ENCODE results near the gene WDR88. TPM values are rescaled to one million over a fixed set of nuclear protein-coding genes. Genes with fewer than 3 reads are reported as not detected.

WDR88 gene
- polyA plus RNA-seq, 1 donor from 2014 or later = 0.35 TPM

DNA sequence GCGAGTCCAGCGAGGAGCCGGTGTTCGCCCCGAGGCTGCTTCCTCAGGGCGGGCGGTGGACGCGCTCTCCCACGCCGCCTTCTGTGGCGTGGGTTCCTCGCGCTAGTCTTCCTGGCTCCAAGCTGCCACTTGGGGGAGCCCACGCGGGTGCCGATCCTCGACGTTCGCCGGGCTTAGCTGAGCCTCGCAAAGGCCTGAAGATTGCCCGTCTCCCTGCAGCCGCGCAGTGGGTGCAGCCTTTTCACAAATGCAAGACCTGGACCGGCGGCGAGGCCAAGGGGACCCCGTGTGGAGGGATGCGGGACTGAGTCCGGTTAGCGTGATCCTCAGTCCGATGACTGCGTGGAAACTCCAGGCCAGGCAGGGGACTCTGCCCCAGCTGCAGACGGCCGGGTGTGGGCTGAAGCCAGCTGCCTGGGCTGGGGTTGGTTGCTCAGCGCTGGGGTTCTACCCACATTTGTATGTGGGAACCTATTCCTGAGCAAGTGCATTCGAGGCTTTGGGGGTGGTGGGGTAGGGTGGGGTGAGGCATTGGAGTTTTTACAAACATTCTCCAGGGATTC lies 45.6 kb downstream of the WDR88 start:
- Histone ChIP-seq H4K20me1 (ENCODE audit: insufficient read depth) (no peaks in the 10 kb centered on the region), H3K36me3 (ENCODE audit: insufficient read depth, low read length) (no peaks in the 10 kb centered on the region), H3K4me2 (ENCODE audit: low read length) (peak overlapping the region; percentile 62), H3F3A (ENCODE audit: insufficient read depth, low read length, poor library complexity, severe bottlenecking) (no peaks in the 10 kb centered on the region), H3K79me2 (replicated peaks; ENCODE audit: insufficient read depth, low read length) (no peaks in the 10 kb centered on the region), H3K9ac (ENCODE audit: low read length) (peak overlapping the region; percentile 84), H3K4me3 (ENCODE audit: low read length) (peak overlapping the region; percentile 98), H3K27ac (ENCODE audit: low read length) (peak overlapping the region; percentile 86), H2AFZ (ENCODE audit: low read depth, low read length) (peak overlapping the region; percentile 42), H3K9me2 (ENCODE audit: insufficient read depth, low read length) (no peaks in the 10 kb centered on the region), H3K27me3 (ENCODE audit: insufficient read depth, low read depth, low read length) (no peaks in the 10 kb centered on the region), H3K9me3 (ENCODE audit: low read length) (no peaks in the 10 kb centered on the region)
- TF ChIP-seq POLR2AphosphoS5 (IDR thresholded peaks at IDR 0.05) (peak; percentile 9), CTCF (IDR thresholded peaks at IDR 0.05; ENCODE audit: poor library complexity, severe bottlenecking) (peak; percentile 83), EZH2 (IDR thresholded peaks at IDR 0.05; ENCODE audit: borderline replicate concordance, insufficient read depth, low read length, poor library complexity, severe bottlenecking) (no peak), RAD21 (conservative IDR thresholded peaks at IDR 0.05) (peak; percentile 58), EP300 (conservative IDR thresholded peaks at IDR 0.05; ENCODE audit: poor library complexity, severe bottlenecking) (no peak), REST (IDR thresholded peaks at IDR 0.05; ENCODE audit: borderline replicate concordance) (no peak), TAF1 (IDR thresholded peaks at IDR 0.05; ENCODE audit: low read depth) (peak; percentile 16), MXI1 (conservative IDR thresholded peaks at IDR 0.05; ENCODE audit: poor library complexity, severe bottlenecking) (peak; percentile 73), SMC3 (conservative IDR thresholded peaks at IDR 0.05; ENCODE audit: poor library complexity) (peak; percentile 64)

GRCh38 chr19:33186431-33187182 lies 54.7 kb downstream of the WDR88 start:
- TF ChIP-seq REST (IDR thresholded peaks at IDR 0.05; ENCODE audit: borderline replicate concordance) (no peak), MXI1 (conservative IDR thresholded peaks at IDR 0.05; ENCODE audit: poor library complexity, severe bottlenecking) (no peak), RAD21 (conservative IDR thresholded peaks at IDR 0.05) (no peak), EZH2 (IDR thresholded peaks at IDR 0.05; ENCODE audit: borderline replicate concordance, insufficient read depth, low read length, poor library complexity, severe bottlenecking) (no peak), SMC3 (conservative IDR thresholded peaks at IDR 0.05; ENCODE audit: poor library complexity) (no peak), EP300 (conservative IDR thresholded peaks at IDR 0.05; ENCODE audit: poor library complexity, severe bottlenecking) (no peak), POLR2AphosphoS5 (IDR thresholded peaks at IDR 0.05) (no peak), CTCF (IDR thresholded peaks at IDR 0.05; ENCODE audit: poor library complexity, severe bottlenecking) (no peak), TAF1 (IDR thresholded peaks at IDR 0.05; ENCODE audit: low read depth) (no peak)
- Histone ChIP-seq H3K27ac (ENCODE audit: low read length) (no peak overlapping the region), H2AFZ (ENCODE audit: low read depth, low read length) (no peak overlapping the region), H3K9ac (ENCODE audit: low read length) (no peak overlapping the region), H3K4me2 (ENCODE audit: low read length) (no peak overlapping the region), H4K20me1 (ENCODE audit: insufficient read depth) (no peaks in the 10 kb centered on the region), H3K9me2 (ENCODE audit: insufficient read depth, low read length) (no peaks in the 10 kb centered on the region), H3K4me3 (ENCODE audit: low read length) (no peak overlapping the region), H3K79me2 (replicated peaks; ENCODE audit: insufficient read depth, low read length) (no peaks in the 10 kb centered on the region), H3K27me3 (ENCODE audit: insufficient read depth, low read depth, low read length) (no peaks in the 10 kb centered on the region), H3K36me3 (ENCODE audit: insufficient read depth, low read length) (no peaks in the 10 kb centered on the region), H3F3A (ENCODE audit: insufficient read depth, low read length, poor library complexity, severe bottlenecking) (no peaks in the 10 kb centered on the region), H3K9me3 (ENCODE audit: low read length) (no peaks in the 10 kb centered on the region)
